IPS-NIHi7 (cell line): ENCODE results near the gene CTBP2.

Experiments
- DNase-seq: peaks from one replicate; pipeline ENCODE4 v3.0.0; 2012; ENCODE audit warnings: mixed read lengths; ENCODE audit errors: extremely low spot score

Gene CTBP2

DNA sequence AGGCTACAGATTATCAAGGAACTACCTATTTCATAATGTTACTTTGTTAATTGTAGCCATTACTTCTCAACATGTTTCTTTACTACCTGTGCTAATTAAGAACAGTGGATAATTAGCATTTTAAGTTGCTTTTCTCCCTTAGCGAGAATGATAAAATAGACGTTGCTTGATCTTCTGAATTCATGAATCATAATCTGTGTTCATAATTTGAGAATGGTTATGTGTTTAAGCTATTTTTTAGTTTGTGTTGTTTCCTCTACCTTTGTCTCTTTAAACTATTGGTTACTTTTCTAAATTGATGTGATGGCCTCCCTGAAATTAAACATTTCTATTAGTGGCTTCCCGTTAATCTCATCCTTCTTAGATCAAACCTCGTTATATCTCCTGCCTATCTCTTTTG lies 218.5 kb downstream of the CTBP2 start, which contains the start of gene ZRANB1:
ZRANB1 (plus strand) TSS at position 301 of the 400 bp plus-strand sequence. CDS start 371 bp downstream, outside the sequence.
- DNase-seq: no peak

DNA sequence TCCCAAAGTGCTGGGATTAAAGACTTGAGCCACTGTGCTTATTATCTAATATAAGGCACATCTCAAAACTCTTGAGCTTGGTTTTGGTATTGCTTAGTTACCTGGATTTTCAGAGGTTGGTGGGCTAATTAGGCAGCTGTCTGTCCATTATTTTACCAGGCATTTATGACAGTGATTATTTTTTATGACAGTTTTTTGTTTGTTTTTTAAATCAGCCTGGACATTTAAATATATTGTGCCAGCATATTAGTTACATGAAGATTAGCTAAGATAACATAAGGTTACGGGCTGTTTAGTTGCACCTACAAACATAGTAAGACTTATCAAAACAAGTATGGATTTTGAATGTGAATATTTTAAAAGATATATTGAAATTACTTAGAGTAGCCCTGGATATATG lies 221.1 kb downstream of the CTBP2 start:
- no peak for DNase-seq

DNA sequence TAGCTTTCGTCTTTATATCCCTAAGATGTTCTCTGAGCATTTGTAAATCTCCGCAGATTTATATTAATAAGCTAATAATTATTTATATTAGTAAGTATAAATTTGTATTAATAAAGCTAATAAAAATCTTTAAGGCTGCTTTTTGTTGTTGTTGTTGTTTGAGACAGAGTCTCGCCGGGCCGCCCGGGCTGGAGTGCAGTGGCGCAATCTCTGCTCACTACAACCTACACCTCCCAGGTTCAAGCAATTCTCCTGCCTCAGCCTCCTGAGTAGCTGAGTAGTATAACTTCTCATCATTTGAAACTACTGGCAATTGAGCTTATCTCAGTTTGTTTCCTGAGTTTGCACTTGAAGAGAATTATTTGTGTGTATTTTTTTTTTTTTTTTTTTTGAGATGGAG lies 223.6 kb downstream of the CTBP2 start:
- no peak for DNase-seq

DNA sequence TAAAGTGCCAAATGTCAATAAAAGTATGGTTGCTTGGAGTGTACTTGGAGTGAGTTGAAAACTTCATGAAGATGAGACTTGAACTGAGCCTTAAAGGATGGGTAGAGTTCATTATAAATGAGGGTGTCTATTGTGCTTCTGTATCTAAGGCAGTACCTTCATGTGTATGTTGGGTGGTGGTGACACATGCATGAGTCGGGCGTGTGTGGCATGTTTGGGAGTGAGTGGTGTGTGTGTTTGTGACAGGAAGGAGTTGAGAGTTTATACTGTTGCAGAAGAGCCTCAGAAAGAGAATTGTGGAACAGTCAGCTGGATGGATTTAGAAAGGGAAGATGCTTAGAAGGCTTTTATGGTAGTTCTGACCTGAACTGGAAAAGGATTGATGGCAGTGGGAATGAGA lies 224.4 kb downstream of the CTBP2 start:
- DNase-seq: no peak
